Esophagus squamous epithelium (tissue), 5 donors: ENCODE results near the gene ARFGAP1. TPM values are rescaled to one million over a fixed set of nuclear protein-coding genes. Genes with fewer than 3 reads are reported as not detected.

Experiments used
- DNase-seq: peaks from one replicate; lab custom pipeline; 2025; lab: John Stamatoyannopoulos, UW
- H3K27ac ChIP-seq, 4 donors: fragments of 200-600 bp; sonication (generic); one replicate each; pipeline ENCODE4 v1.5.1; 2016 to 2019; ENCODE audit warnings: mild to moderate bottlenecking in 1 of 4
- H3K27me3 ChIP-seq, 4 donors: fragments of 200-600 bp; sonication (generic); 1 replicate in 3 of 4; 2 replicates in 1 of 4; pipeline versions ENCODE4 v1.5.1 to v1.6.0; 2017 to 2021; ENCODE audit warnings: antibody characterized with exemption in 1 of 4
- H3K36me3 ChIP-seq, 3 donors: fragments of 200-600 bp; sonication (generic); one replicate each; pipeline ENCODE4 v1.5.1; 2016 to 2019
- H3K4me1 ChIP-seq, 3 donors: fragments of 200-600 bp; sonication (generic); one replicate each; pipeline ENCODE4 v1.5.1; 2017 to 2019
- H3K4me3 ChIP-seq, 4 donors: fragments of 200-600 bp; sonication (generic); 1 replicate in 3 of 4; 2 replicates in 1 of 4; pipeline ENCODE4 v1.5.1; 2016 to 2019; ENCODE audit warnings: mild to moderate bottlenecking in 2 of 4, moderate library complexity in 1 of 4
- H3K9me3 ChIP-seq, 3 donors: fragments of 200-600 bp; sonication (generic); one replicate each; pipeline ENCODE4 v1.5.1; 2016 to 2019
- POLR2A ChIP-seq, 4 donors: fragments of 450-650 bp; IDR thresholded peaks; one replicate each; pipeline ENCODE4 v1.6.1; 2017; ENCODE audit warnings: antibody characterized with exemption in 4 of 4, mild to moderate bottlenecking in 4 of 4, moderate library complexity in 3 of 4
- WGBS, 2 donors: methylation state at CpG; one replicate each; pipeline ENCODE4 v1.1.5; 2018; 5-methylcytosine and 5-hydroxymethylcytosine counted together
- intact Hi-C: fragments of 100-400 bp; cut with DNase I; formaldehyde crosslinking; loops from one replicate; pipeline ENCODE4 v1.15.0; 2022
- total RNA-seq, 4 donors: library from RNA; depleted of rRNA; stranded (reverse); fragments of >200 nt; gene quantifications; one replicate each; pipeline ENCODE4 v1.1.0, GENCODE V29; 2016
- TF ChIP-seq, protein P1 (sequence below), 6 experiments: fragments of 450-650 bp in 4 of 6; fragments of 200-600 bp in 2 of 6; sonication (generic) in 2 of 6; IDR thresholded peaks; one replicate each; pipeline ENCODE4 v1.5.1; 2016 to 2019; ENCODE audit warnings: antibody characterized with exemption in 6 of 6, mild to moderate bottlenecking in 4 of 6, moderate library complexity in 4 of 6
- donor health status: DM: yes; HTN: yes; CAD: no.

Gene ARFGAP1
- total RNA-seq, 4 donors from 2014 or later: 18.4 to 37.4 (median 30.7) TPM

DNA sequence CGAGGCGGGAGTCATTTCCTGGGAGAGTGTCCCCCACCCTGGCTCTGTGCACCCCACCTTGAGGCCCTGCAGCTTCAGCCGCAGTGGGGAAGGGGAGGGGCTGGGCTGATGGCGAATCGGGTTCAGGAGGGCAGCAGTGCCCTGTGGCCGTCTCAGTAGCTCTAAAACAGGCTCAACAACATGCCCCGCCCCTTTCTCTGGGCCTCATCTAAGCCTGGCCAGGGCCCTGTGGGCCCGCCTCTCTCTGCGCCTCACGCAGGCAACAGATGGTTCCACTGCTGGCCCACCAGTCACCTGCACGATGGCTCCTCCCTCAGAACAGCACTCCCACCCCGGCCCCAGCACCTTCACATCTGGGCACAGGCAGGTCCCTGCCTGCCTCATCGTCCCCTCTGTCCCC is 58.3 kb downstream of the ARFGAP1 start:
- DNase-seq: no peak
- TF ChIP-seq, protein P1, sequence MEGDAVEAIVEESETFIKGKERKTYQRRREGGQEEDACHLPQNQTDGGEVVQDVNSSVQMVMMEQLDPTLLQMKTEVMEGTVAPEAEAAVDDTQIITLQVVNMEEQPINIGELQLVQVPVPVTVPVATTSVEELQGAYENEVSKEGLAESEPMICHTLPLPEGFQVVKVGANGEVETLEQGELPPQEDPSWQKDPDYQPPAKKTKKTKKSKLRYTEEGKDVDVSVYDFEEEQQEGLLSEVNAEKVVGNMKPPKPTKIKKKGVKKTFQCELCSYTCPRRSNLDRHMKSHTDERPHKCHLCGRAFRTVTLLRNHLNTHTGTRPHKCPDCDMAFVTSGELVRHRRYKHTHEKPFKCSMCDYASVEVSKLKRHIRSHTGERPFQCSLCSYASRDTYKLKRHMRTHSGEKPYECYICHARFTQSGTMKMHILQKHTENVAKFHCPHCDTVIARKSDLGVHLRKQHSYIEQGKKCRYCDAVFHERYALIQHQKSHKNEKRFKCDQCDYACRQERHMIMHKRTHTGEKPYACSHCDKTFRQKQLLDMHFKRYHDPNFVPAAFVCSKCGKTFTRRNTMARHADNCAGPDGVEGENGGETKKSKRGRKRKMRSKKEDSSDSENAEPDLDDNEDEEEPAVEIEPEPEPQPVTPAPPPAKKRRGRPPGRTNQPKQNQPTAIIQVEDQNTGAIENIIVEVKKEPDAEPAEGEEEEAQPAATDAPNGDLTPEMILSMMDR (IDR thresholded peaks at IDR 0.05): no peak
- TF ChIP-seq POLR2A (IDR thresholded peaks at IDR 0.05): no peak
- no peak overlapping the region for H3K4me3 ChIP-seq
- intact Hi-C loops: no loop called here
- no peak overlapping the region for H3K27ac ChIP-seq
- no peaks in the 10 kb centered on the region for H3K36me3 ChIP-seq
- peaks cover 0 to 18% (median 0%) of the 10 kb centered on the region in 3 donors for H3K4me1 ChIP-seq
- 48 to 58% methylated on average over 2 to 11 of the region's 13 CpGs for WGBS, 2 donors
- peaks cover 0 to 8% (median 0%) of the 10 kb centered on the region in 3 donors for H3K9me3 ChIP-seq
- H3K27me3 ChIP-seq: peaks cover 0 to 74% (median 0%) of the 10 kb centered on the region in 4 donors

DNA sequence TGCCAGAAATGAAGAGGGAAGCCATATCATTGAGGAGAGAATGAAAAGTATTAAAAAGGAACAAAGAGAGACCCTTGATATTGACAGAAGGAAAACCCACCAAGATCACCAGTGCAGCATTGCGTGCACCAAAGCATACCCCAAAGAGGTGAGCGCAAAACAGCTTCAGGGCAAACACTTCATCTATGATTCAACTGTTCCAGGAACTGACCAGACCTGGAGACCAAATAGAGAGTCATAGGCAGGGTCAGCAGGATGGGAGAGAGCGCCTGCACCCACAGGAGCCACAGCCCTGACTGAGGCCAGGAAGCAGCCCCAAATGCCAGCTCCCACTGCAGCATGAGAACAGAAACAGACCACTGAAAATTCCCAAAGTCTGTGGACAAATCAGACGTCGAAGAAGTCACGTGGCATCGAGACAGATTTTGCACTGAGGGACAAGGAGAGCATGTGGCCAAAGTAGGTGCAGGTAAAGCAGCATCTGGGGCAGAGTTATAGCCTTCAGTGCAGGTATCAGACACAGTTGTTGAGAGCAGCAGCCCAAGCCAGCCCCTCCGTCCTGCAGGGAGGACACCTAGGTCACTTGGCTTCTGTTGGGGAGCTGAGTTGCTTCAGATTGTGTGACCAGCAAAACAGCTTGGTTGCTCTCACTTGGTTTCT is 59.3 kb downstream of the ARFGAP1 start:
- Histone ChIP-seq H3K27ac (no peak overlapping the region), H3K4me1 (peaks cover 0 to 18% (median 0%) of the 10 kb centered on the region in 3 donors), H3K4me3 (no peak overlapping the region), H3K27me3 (peaks cover 0 to 83% (median 0%) of the 10 kb centered on the region in 4 donors), H3K9me3 (peaks cover 0 to 8% (median 0%) of the 10 kb centered on the region in 3 donors), H3K36me3 (no peaks in the 10 kb centered on the region)
- TF ChIP-seq, protein P1 (IDR thresholded peaks at IDR 0.05): no peak
- no peak for TF ChIP-seq POLR2A (IDR thresholded peaks at IDR 0.05)
- no peak for DNase-seq
- intact Hi-C loops: no loop called here
- WGBS, 2 donors: 90 to 93% methylated on average over 8 of the region's 8 CpGs

DNA sequence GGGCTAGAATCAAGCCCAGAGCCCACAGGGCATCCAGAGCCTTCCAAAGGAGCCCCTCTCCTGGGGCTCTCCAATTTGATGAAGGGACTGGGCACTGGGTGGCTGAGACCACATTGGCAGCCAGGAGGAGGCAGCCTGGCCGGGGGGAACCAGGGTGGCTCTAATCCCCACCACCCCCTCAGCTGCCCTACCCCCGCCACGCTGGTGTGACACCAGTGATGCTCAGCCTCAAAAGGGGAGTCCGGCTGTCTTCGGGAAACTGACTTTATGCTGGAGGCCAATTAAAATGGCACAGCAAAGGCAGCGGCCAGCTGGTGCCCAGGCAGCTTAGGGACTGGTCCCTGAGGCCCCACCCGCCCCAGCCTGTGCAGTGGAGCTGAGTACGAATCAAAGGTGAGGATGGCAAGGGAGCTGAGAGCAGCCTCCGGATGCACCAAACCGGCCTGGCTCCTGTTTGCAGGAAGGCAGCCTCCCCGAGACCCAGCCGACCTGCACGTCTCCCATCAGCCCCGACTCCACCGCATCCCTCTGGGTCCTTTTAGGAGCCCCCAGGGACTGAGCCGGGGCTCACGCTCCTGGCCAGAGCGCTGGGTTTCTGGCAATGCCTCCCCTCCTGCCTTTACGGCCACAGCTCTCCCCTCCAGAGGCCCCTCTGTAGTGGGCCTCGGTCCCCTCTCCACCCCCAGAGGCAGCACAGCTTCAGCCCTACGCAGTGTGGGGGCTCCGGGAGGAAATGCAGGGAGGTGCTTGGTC is 60.1 kb downstream of the ARFGAP1 start:
- no peak for DNase-seq
- H3K9me3 ChIP-seq: peaks cover 0 to 8% (median 0%) of the 10 kb centered on the region in 3 donors
- H3K27ac ChIP-seq: no peak overlapping the region
- WGBS, 2 donors: 85% methylated on average over 6 of the region's 22 CpGs; no CpG with 5 or more reads in 1 of the 2 donors
- no peak overlapping the region for H3K4me3 ChIP-seq
- intact Hi-C loops: no loop called here
- H3K4me1 ChIP-seq: peaks cover 0 to 18% (median 0%) of the 10 kb centered on the region in 3 donors
- H3K36me3 ChIP-seq: no peaks in the 10 kb centered on the region
- H3K27me3 ChIP-seq: peaks cover 0 to 91% (median 0%) of the 10 kb centered on the region in 4 donors
- TF ChIP-seq, protein P1 (IDR thresholded peaks at IDR 0.05): no peak
- no peak for TF ChIP-seq POLR2A (IDR thresholded peaks at IDR 0.05)

DNA sequence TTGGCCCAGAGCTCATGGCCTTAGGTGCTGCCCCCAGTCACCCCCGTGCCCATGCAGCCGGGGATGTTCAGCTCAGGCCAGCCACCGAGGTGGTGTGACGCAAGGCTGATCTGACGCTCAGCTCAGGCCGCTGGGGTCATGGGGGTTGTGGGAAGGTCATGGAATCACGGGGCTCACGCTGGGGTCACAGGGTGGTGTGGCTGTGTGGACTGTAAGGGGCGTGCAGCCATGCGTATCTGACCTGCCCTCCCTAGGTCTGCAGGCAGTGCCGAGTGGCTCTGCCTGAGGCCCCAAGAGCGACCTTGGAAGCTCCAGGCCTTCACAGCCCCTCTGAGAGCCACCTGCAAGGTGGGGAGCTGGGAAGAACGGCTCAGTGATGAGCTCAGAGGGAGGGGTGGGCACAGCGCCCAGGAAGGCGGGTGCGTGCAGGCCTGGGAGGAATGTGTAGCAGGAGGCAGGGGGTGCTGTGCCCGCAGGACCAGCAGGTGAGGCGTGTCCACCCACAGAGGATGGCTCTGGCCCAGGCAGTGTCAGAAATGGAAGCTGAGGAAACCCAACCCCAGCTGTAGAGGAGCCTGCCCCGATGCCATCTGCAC is 60.7 kb downstream of the ARFGAP1 start:
- Histone ChIP-seq H3K4me1 (peaks cover 0 to 18% (median 0%) of the 10 kb centered on the region in 3 donors), H3K9me3 (peaks cover 0 to 8% (median 0%) of the 10 kb centered on the region in 3 donors), H3K27ac (no peak overlapping the region), H3K4me3 (no peak overlapping the region), H3K36me3 (no peaks in the 10 kb centered on the region), H3K27me3 (peaks cover 0 to 95% (median 0%) of the 10 kb centered on the region in 4 donors)
- intact Hi-C loops: no loop called here
- no peak for DNase-seq
- WGBS, 2 donors: 33 to 83% methylated on average over 1 to 2 of the region's 19 CpGs
- no peak for TF ChIP-seq POLR2A (IDR thresholded peaks at IDR 0.05)
- TF ChIP-seq, protein P1 (IDR thresholded peaks at IDR 0.05): no peak
